SKM-1 (cell line): ENCODE data around the gene ERO1B.

Experiments
- DNase-seq: peaks from one replicate; lab custom pipeline; 2025; ENCODE audit not compliant: unreplicated experiment; lab: John Stamatoyannopoulos, UW

Gene ERO1B

DNA sequence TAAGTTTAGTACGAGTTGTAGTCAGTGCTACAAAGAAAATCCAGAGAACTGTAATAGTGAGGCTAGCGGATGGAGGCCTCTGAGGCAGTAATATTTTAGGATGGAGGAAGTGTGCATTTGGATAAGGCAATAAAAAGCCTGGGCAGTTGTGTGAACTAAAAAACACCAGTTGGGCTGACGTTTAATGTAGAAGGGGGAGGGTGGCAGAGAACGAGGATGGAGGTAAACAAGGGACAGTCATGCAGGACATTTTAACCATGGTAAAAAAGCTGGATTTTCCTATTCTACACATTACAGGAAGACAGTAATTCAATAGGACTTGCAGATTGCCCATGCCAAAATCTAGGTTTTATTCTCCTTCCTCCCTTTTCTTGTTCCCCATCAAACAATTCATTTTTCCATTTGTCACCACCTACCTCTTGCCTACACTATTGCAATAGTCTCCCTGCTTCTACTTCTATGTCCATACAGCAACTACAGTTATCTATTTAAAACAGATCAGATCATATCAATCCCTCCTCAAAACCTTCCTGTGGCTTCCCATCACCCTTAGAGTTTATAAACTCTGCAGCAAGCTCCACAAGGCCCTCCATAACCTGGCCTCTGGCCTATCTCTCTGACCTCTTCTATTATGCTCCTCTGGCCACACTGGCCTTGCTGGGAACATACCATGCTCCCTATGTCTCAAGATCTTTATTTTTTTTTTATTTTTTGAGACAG lies 27.7 kb downstream of the ERO1B start:
- DNase-seq, result no peak

DNA sequence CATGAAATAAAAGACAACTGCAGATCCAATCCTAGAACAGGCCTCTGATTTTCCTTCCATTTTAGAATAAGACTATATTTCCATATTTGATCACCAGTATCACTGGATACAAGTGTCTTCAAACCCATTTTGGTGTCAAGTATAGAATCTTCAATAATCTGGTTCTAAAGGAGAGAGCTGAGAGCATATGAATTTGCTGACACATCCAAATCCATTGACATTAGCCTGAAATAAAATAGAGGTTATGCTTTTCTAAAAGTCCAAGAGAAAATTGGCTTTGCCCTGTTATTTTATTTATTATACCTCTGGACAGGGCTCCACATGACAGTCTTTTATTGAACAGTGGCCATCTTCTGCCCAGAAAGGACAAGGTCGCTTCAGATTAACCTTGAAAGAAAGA lies 28.6 kb downstream of the ERO1B start:
- no peak for DNase-seq

DNA sequence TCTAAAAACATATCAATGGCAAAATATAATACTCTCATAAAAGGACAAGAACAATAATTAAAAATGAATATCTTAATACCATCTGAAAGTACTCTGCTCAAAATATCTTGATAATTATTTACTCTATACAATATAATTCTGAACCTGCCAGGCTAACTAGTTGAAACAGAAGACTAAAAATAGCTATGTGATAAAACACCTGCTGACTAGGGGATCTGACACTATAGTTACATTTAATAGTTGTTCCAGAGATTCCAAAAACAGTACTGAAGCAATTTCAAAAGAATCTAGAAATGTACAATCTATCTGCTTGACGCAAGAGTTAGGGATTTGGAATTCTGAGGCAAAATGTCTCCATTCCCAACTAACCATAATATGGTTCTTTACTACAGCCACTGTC lies 30.2 kb downstream of the ERO1B start:
- DNase-seq, result no peak

DNA sequence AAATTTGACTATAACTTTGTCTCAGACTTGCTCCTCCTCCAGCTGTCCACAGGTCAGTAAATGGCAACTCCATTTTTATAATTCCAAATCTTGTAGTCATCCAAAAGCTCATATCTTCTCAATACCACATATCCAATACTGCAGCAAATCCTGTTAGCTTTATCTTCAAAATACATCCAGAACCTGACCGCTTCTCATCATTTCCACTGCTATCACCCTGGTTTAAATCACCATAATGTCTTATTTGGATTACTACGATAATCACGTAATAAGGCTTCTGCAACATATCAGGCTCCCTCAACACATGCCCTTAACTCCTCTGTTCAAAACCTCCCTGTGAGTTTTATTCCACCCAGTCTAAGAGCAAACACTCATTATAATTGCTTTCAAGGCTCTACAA lies 34.5 kb downstream of the ERO1B start:
- no peak for DNase-seq

DNA sequence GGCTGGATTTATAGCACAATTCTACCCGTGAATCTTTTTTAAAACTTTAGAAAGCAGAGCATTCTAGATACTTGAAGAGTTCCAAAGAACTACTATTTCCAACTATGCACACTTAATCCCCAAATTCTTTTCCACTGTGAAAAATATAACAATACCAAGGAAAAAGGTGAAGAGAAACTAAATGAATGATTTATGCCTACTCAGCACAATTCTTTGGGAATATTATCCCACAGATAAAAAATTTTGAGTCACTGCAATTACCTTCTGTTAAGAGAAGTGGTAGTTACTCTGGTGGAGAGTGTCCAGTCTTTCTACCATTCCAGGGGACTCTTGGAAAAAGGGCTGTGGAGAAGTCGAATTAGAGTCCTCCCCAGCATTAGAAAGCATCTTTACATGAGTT lies 39.2 kb downstream of the ERO1B start:
- DNase-seq, result no peak

DNA sequence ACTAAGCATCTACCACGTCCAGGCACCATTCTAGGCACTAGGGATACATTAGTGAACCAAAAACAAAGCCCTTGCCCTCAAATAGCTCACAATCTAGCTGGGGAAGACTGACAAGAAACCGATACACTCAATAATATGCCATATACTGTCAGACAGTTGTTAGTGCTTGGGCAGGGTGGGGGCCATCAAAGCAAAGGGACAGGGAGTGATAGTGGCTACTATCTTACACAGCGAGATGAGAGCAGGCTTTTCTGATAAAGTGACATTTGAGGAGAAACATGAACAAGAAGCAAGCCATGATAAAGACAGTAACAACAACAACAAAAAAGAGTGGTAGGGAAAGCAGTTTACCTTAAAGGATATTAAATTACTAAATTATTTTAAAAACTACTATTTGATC lies 41.1 kb downstream of the ERO1B start:
- DNase-seq, result no peak

DNA sequence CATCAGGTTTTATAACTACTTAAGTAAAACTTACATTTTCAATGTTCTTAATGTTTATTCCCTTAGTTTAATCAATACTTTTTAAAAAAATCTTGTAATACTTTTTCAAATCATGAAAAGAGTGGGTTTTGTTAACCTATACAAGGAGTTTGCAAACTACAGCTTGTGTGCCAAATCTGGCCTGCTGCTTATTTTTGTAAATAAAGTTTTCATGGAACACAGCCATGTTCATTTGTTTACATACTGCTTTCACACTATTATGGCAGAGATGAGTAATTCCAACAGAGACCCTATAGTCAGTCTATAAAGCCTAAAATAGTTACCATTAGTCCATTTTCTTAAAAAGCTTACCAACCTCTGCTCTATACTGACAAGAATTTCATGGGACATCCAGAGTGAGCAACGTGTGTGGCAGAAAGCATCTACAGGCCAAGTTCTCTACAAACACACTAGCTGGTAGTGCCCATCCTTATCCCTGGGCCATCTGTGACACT lies 42.6 kb downstream of the ERO1B start:
- DNase-seq, result no peak

DNA sequence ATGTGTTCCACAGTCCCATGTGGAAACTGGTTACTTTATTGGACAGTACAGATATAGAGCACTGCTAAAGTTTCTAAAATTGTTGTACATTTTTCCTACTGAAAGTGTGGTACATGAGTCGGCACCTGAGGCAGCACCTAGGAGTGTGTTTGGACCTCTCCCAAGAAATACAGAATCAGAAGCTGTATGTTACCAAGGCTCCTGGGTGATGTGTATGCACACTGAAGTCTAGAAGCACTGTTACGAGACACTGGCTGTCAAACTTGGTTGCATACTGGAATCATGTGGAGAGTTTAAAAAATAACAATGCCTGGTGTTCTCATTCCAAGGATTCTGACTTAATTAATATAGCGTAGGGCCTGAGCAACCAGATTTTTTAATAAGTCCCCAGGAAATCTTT lies 46.6 kb downstream of the ERO1B start:
- no peak for DNase-seq

DNA sequence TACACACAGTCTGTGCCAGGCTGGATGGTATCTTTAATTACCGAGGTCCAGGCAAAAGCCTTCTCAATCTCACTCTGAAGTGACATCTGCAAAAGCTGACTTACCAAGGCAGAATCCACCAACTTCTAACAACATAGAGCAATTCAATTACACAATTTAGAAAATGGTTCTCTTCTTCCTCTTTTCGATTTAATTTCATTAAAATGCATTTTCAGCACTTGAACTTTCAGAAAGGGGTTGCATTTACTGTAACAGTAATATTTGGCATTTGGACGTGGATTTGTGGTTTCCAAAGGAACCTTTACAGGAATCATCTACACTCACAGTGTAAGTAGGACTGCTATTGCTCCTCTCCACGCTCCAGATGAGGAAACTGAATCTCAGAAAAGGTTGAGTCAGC lies 53.3 kb downstream of the ERO1B start:
- DNase-seq, result no peak

DNA sequence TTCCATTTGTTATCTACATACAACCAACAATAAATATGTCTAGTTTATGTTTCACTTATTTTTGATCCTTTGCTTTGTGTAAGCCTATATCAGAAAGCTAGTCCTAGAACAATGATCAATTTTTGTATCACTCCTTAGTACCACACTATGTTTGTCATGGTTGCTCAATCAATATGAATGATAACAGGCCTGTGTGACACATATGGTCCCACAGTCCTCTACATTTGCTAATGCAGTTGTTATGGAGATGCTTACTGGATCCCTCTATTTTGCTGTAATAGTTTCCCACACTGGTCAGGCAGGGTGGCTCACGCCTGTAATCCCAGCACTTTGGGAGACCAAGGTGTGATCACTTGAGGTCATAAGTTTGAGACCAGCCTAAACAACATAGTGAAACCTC lies 59.1 kb downstream of the ERO1B start:
- no peak for DNase-seq

DNA sequence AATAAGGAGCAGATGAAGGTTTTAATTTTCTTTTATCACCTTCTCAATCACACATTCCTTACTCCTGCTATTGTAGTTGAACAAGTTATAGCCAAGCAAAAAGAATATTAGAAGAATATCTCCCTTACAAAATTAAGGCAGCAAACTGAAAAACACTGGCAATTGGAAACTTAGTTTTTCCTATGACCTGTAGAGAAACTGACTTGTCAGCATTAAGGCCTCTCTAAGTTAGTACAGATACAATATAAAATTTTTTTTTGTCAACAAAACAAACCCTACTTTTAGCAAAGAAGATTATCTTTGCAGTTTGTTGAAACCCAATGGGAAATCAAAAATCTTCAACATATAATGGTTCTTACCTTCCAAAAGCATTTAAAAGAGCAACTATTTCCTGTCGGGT lies 61.3 kb downstream of the ERO1B start:
- DNase-seq, result no peak

DNA sequence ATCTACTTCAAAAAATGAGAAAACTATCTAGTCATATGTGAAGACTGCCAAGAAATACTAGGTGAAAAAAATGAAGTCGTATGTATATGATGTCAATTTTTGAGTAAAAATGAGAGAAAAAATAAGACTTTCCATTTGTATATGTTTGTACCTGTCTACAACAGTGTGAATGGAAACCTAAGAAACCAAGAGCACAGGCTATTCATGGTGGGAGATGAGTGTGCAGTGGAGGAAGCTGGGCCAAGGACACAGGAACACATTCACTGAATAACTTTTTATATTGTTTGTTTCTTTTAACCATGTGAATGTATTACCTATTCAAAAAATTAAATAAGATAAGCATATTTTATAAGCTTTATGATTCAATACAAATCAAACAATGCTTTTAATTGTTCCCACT lies 67.0 kb downstream of the ERO1B start:
- DNase-seq, result no peak

DNA sequence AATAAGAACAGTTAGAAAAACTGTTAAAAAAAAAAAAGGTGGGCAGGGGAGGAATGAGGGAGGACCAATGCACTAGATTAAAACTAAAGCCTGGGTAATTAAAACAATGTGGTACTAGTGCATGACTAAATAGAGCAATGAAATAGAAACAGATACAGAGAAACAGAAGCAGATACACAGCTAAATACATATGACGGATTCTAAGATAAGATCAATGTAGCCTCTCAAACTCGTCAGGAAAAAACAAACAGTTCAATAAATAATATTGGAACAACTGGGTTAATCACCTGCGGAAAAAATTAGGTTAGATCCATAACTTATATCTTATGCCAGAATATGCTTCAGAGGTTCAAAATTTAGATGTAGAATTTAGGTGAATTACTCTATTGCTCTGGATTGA lies 68.2 kb downstream of the ERO1B start:
- no peak for DNase-seq

DNA sequence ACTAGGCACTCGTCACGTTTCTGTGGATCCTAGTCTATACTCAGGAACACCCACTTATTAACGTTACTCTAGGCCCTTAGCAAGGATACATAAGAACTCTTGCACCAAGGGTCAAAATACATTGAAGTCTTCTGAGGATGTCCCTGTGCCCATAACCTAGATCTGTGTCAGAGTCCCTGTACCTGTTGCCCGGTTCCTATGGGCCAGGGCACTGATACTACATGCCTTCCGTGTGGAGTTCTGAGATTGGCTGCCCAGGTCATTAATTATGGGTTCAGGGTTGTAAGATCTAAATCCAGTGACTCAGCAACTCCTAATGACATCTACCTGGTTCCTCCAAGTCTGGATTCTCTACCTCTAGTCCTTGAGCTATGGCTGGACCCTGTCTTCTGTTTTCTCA lies 69.9 kb downstream of the ERO1B start:
- DNase-seq, result no peak

DNA sequence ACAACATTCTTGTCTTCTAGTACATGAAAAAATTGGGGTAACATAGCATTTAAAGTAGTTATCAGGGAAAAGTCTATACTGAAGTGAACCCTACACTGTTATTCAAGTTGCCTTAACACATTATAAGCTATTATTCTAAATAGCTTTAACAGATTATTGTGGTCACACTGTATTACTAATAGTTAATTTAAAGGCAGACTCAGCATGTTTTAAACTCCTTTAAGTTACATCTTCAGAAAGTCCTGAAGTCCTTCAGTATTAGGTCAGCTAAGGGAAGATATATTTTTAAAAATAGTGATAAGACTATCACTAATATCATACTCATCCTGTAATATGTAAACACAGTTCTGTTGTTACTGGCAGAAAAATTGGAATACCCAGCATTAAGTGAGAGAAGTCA lies 72.0 kb downstream of the ERO1B start:
- no peak for DNase-seq

DNA sequence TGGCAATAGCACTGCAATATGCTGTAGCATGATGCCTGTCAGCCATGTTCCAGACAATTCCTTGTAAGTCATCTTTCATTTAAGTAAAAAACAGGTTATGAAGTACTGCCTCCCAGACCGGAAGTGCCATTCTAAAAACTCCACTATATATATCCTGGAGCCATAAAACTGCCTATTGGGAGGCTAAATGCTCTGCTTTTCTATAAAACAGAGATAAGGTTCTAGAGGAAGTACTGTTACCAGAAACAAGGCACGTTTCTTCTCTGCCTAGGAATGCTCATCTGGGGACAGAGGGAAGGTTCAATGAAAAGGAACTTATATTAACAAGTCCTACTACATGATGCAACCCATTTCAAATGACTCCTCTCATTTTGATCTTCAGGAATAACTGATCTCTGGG lies 72.6 kb downstream of the ERO1B start:
- DNase-seq, result no peak

DNA sequence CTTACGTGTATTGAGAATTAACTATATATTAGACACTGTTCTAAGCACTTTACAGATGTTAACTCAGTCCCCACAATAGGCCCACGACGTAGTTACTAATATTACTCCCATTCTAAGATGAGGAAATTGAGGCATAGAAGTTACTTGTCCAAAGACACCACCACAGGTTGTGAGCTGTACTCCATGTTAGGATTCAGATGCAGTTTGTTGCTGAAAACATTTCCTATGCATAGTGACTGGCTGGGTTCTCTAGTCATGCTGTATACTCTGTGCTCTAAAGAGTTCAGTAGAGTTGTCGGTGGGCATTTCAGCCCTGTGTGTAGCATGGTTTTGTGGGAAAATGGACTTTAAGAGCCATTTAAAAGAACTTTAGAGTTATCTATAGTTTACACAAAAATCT lies 74.2 kb downstream of the ERO1B start:
- DNase-seq, result no peak

DNA sequence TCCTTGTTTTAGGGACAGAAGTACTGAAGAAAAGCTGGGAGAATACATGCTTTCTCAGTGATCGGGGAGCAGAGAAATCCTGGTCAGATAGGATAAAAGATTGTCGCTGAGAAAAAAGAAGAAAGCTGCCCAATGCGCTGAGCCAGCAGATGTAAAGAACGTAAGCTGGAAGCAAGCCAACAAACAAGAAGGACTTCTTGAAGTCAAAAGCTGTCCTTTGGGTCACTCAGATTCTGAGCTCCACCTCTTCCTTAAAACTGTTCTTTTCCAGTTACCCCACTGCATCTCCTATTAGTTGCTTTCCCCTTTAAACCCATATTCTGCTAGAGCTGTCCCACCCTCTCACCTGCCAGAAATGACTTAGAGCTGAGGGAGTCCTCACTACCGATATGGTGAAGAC lies 74.6 kb downstream of the ERO1B start:
- DNase-seq, result no peak

DNA sequence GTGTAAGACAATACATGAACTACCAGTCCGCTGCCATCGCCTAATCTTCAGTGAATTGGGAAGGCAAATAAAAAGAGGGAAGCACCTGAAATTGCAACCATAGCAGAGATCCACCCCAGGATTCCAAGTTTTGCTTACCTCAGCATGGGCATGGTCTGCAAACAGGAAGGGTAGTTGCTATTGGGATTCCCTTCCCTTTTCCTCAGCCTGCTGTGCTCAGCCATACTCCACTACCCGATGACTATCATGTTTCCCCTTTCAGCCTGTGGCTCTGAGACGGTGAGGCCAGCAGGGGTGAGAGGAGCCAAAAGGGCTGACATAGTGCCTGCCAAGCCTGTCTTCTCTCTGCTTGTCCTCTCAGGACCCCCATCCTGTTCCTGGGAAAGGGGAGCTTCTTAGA lies 75.2 kb downstream of the ERO1B start:
- no peak for DNase-seq

DNA sequence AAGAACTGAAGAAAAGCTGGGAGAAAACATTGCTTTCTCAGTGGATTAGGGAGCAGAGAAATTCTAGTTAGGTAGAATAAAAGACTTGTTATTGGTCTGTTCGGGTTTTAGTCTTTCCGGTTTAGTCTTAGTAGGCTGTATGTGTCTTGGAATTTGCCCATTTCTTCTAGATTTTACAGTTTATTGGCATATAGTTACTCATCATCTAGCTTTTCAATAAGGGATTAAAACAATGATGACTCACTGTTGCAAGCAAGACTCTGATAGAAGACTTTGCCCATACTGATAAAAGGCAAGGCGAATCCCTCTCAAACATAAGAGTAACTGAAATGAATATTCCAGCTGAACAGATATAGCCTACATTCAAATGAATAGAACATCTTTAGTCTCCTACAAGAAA lies 77.1 kb downstream of the ERO1B start:
- no peak for DNase-seq

DNA sequence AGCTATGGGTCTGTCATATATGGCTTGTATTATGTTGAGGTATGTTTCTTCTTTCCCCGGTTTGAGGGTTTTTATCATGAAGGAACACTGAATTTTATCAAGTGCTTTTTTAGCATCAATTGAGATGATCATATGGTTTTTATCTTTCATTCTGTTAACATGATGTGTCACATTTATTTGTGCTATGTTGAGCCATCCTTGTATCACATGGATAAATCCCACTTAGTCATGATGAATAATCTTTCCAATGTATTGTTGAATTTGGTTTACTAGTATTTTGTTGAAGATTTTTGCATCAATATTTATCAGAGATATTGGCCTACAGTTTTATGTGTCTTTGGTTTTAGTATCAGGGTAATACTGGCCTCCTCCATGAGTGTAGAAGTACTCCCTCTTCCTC lies 77.7 kb downstream of the ERO1B start:
- DNase-seq, result no peak

DNA sequence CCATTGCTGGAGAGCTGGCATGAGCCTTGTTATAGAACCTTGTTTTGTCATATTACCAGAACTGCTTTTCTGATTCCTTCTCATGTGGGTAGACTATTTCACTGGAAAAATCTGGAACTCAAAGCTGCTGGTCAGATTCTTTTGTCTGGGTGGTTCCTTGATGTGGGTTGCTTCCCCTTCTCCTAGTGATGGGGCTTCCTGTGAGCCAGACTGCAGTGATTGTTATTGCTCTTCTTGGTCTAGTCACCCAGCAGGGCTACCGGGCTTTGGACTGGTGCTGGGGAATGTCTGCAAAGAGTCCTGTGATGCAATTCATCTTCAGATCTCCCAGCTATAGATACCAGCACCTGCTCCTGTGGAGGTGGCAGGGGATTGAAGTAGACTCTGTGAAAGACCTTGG lies 80.0 kb downstream of the ERO1B start:
- DNase-seq, result no peak

DNA sequence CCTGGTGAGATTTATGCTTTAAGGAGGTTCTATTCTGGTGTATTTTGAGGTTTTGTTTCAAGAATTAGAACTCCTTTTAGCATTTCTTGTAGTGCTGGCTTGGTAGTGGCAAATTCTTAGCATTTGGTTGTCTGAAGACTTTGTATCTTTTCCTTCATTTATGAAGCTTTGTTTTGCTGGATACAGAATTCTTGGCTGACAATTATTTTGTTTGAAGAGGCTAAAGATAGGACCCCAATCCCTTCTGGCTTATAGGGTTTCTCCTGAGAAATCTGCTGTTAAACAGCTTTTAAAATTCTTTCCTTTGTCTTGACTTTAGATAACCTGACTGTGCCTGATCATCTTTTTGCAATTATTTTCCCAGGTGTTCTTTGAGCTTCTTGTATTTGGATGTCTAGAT lies 80.8 kb downstream of the ERO1B start:
- no peak for DNase-seq

DNA sequence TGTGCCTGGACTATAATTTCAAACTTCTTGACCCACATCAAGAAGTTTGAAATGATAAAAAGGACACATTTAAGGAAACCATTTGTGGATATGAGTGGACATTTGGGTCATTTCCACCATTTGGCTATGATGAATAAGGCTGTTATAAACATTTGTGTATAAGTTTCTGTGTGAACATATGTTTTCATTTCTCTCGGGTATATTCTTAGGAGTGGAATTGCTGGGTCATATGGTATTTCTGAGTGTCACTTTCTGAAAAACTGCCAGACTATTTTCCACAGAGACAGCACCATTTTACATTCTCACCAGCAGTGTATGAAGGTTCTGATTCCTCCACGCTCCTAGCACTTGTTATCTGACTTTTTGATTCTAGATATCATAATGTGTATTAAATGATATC lies 88.6 kb downstream of the ERO1B start:
- no peak for DNase-seq
